Epithelial cell of esophagus (primary cell): ENCODE results near the gene EXOC6B.
"Not testable (repeated sequence)": the region's sequence is repeated elsewhere in the genome, so short reads cannot be mapped to it uniquely, and the experiment has no call there.

Experiments used
- DNase-seq: peaks from one replicate; pipeline ENCODE4 v3.0.0; 2010; ENCODE audit warnings: low read depth
- H3K4me3 ChIP-seq: 2 replicates; pipeline ENCODE4 v1.5.1; 2011; ENCODE audit warnings: mild to moderate bottlenecking, low read length, control low read depth
- TF ChIP-seq, protein P1 (sequence below): IDR thresholded peaks from 2 replicates; pipeline ENCODE4 v1.5.1; 2011; ENCODE audit warnings: low read depth, mild to moderate bottlenecking, low read length, control low read depth, inconsistent platforms; ENCODE audit not compliant: insufficient read depth; ENCODE audit errors: missing control alignments

EXOC6B gene

DNA sequence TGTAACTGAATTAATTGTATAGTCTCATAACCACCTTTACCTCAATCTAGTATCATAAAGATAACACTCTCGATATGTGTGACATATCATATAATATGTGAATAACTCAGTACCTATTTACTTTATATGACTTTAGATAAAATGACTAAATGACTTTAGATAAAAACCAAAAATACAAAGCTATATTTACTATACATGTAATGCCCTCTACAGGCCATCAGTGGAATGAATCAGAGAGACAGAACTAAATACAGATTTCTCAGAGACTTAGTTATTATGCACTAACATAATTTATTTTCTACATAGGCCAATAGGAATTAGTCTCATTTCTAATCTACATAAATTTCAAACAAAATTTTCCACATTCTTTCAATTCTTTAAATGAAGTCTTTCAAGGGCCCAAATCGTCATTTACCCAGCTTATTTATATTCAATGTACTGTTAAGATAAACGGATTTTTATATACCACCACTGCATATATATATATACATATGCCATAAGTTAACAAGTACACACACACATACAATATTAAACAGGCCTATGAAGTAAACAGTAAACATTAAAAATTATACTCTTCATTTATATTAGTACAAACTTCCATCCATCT lies 219.9 kb downstream of the EXOC6B start:
- TF ChIP-seq, protein P1, sequence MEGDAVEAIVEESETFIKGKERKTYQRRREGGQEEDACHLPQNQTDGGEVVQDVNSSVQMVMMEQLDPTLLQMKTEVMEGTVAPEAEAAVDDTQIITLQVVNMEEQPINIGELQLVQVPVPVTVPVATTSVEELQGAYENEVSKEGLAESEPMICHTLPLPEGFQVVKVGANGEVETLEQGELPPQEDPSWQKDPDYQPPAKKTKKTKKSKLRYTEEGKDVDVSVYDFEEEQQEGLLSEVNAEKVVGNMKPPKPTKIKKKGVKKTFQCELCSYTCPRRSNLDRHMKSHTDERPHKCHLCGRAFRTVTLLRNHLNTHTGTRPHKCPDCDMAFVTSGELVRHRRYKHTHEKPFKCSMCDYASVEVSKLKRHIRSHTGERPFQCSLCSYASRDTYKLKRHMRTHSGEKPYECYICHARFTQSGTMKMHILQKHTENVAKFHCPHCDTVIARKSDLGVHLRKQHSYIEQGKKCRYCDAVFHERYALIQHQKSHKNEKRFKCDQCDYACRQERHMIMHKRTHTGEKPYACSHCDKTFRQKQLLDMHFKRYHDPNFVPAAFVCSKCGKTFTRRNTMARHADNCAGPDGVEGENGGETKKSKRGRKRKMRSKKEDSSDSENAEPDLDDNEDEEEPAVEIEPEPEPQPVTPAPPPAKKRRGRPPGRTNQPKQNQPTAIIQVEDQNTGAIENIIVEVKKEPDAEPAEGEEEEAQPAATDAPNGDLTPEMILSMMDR: peak; percentile 58
- peak; percentile 22 for DNase-seq
- no peak overlapping the region for H3K4me3 ChIP-seq

DNA sequence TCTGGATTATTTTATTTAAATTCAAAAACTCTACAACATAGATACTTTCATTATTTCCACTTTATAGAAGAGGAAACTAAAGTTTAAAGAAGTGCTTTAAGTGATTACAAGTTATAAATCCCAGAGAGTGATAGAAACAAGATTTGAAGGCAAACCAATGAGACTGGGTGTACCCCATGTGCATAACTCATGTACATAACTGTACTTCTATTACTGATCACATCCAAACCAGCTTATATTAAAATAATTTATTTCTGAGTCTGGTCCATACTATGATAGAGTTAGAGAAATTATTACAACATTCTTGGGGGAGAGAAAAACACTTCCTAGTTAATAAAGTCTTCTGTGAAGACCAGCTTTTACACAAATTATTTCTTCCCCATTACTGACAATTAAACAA lies 221.4 kb downstream of the EXOC6B start:
- H3K4me3 ChIP-seq: no peak overlapping the region
- TF ChIP-seq, protein P1: no peak

DNA sequence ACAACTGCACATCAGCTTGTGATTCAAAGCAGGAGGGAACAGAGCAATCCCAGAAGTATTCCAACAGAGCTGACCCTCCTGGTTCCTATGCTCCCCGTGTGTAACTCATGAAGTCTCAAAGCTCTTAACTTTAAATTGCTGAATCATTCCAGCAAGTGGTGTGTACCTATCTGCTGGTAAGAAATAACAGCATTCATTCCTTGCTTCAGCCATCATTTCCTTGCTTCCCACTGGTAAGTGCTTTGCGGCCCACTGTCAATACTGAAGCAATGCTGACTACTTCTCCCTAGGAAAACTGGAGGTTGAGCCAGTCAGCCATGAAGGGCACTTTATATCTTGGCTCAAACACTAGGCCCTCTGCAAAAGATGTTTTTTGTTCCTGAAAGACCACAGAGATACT lies 222.4 kb downstream of the EXOC6B start:
- DNase-seq: no peak
- TF ChIP-seq, protein P1: no peak
- H3K4me3 ChIP-seq: no peak overlapping the region

More for the DNA sequence above, 221.4 kb downstream of the EXOC6B start:
- no peak for DNase-seq

DNA sequence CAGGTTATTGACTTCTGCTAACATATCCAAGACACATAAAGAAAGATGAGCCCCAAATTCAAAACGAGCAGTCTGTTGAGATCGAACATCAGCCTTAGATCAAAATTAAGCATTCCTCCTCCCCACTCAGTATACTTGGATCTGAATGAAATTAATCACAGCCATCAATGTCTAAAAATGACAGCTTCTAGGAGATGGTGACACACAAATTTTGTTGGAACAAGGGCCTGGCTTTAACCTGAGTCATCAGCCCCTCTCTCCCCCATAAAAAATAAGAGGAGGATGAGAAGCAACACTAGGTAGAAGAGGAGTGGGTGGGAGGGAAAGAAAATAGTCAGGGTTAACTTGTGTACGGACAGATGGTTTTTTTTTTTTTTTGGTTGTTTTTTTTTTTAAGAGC lies 223.1 kb downstream of the EXOC6B start:
- TF ChIP-seq, protein P1: no peak
- no peak overlapping the region for H3K4me3 ChIP-seq
- no peak for DNase-seq

DNA sequence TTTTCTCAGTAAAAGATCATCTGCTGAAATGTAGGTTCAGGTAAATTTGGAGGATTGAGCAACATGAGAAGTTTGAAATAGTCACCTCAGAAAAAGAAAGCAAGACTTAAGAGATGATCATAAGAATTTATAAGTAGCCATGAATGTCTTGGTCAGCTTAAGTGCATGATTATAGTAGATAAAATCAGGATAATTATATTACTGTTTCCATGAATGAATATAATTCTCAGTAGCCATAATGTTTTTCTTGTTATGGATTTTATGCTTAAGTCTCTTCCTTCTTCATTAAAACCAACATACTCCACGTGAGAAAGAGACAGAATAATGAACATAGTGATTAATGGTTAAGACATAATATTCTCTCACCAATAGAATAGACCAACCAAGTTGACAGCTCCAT lies 223.7 kb downstream of the EXOC6B start:
- no peak overlapping the region for H3K4me3 ChIP-seq
- TF ChIP-seq, protein P1: no peak
- DNase-seq: no peak

DNA sequence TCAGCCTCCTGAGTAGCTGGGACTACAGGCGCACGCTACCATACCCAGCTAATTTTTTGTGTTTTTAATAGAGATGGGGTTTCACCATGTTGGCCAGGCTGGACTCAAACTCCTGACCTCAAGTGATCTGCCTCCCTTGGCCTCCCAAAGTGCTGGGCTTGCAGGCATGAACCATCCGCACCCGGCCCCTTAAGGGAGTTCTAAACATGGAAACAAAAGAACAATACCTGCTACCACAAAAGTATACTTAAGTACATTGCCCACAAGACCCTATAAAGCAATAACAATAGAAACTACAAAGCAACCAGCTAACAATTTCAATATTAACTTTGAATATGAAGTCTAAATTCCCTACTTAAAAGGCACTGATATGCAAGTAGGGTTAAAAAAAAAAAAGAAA lies 242.0 kb downstream of the EXOC6B start:
- DNase-seq, H3K4me3 ChIP-seq: not testable (repeated sequence)

DNA sequence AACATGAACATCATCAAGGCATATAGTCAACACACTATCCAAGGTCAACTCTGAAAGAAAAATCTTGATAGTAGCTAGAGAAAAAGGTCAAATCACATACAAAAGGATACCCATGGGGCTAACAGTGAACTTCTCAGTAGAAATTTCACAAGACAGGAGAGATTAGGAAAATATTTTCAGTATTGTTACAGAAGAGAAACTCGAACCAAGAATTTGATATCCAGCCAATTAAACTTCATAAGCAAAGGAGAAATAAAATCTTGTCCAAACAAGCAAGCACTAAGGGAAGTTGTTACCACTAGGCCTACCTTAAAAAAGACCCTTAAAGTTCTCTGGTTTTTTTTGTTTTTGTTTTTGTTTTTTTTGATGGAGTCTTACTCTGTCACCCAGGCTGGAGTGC lies 242.5 kb downstream of the EXOC6B start:
- no peak overlapping the region for H3K4me3 ChIP-seq
- TF ChIP-seq, protein P1: no peak
- DNase-seq: no peak
